ENCODE measurements around the gene PCDH9. TPM values are rescaled to one million over a fixed set of nuclear protein-coding genes. Genes with fewer than 3 reads are reported as not detected.

The PCDH9 gene
- total and polyA plus RNA-seq, 9 donors, result 0.18 to 6.5 (median 1.3) TPM

DNA sequence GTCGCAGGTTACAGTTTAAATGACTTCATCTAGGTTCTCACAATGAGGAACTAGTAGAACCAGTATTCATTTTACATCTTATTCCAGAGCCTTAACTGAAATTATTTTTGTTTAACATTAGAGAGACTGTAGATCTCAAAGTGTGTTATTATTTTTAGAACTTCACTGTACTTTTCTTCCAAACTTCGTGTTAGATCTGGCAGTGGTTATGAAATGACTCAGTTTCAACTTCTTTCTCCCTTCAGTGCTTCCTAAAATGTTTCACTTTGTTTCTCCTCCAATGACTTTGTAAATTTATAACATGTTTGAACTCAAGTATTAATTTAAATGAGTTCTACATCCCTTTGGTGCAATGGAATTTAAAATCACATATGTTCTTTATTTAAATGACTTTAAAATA is 139.3 kb downstream of the PCDH9 start:
- Histone ChIP-seq H3K9me3 (no peaks in the 10 kb centered on the region), H3K36me3 (no peaks in the 10 kb centered on the region), H3K27me3 (no peaks in the 10 kb centered on the region), H3K4me1 (ENCODE audit: insufficient read depth) (no peaks in the 10 kb centered on the region), H3K4me3 (no peak overlapping the region), H3K27ac (no peak overlapping the region)
- WGBS, 3 donors, result 50 to 51% (median 50%) methylated on average over 2 of the region's 2 CpGs
- no peak for DNase-seq
- intact Hi-C loops (cut with DNase I), result no loop called here
- no peak for TF ChIP-seq EP300 (IDR thresholded peaks at IDR 0.05)
- TF ChIP-seq POLR2A (IDR thresholded peaks at IDR 0.05), result no peak
- TF ChIP-seq, protein P1, sequence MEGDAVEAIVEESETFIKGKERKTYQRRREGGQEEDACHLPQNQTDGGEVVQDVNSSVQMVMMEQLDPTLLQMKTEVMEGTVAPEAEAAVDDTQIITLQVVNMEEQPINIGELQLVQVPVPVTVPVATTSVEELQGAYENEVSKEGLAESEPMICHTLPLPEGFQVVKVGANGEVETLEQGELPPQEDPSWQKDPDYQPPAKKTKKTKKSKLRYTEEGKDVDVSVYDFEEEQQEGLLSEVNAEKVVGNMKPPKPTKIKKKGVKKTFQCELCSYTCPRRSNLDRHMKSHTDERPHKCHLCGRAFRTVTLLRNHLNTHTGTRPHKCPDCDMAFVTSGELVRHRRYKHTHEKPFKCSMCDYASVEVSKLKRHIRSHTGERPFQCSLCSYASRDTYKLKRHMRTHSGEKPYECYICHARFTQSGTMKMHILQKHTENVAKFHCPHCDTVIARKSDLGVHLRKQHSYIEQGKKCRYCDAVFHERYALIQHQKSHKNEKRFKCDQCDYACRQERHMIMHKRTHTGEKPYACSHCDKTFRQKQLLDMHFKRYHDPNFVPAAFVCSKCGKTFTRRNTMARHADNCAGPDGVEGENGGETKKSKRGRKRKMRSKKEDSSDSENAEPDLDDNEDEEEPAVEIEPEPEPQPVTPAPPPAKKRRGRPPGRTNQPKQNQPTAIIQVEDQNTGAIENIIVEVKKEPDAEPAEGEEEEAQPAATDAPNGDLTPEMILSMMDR (IDR thresholded peaks at IDR 0.05), result no peak

DNA sequence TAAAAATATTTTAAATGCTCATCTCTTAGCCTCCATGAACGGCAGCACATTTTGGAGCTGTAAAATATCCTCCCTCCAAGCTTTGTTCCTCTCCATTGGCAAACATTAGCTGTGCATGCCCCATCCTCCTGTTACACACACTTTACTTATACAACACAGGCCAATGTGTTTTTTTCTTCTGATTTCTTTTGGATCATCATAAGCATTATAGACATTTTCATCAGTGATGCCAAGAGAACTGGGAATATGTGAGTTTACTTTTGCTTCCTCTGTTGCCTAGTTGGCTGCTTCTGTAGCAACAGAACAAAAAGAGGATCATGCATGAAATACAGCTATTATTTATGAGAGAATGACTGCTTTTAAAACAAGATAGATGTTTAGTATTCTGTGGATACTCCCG is 142.6 kb downstream of the PCDH9 start:
- Histone ChIP-seq H3K4me3 (no peak overlapping the region), H3K4me1 (ENCODE audit: insufficient read depth) (no peaks in the 10 kb centered on the region), H3K36me3 (no peaks in the 10 kb centered on the region), H3K27me3 (no peaks in the 10 kb centered on the region), H3K9me3 (no peaks in the 10 kb centered on the region), H3K27ac (no peak overlapping the region)
- intact Hi-C loops (cut with DNase I), result no loop called here
- TF ChIP-seq EP300 (IDR thresholded peaks at IDR 0.05), result no peak
- TF ChIP-seq, protein P1 (IDR thresholded peaks at IDR 0.05), result no peak
- TF ChIP-seq POLR2A (IDR thresholded peaks at IDR 0.05), result no peak
- WGBS, 3 donors, result 11 to 28% (median 16%) methylated on average over 2 of the region's 2 CpGs
- no peak for DNase-seq

DNA sequence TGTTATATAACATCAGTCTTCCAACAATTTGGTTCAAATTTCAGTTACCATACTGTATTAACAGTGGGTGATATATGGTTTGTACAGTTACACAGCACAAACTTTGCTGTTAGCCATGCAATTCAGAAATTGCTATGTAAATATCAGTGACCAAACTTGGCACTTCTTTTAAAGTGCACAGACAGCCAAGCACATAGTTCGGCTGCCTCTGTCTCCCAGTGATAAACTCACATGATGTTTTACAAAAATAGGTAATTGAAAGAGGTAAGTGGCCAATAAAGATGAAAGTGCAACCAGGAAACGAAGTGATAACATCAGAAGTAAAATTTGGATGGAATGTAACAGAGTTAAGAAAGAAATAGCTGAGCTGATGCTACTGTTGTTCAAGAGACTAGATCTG is 143.9 kb downstream of the PCDH9 start:
- intact Hi-C loops (cut with DNase I), result no loop called here
- no peak for DNase-seq
- H3K36me3 ChIP-seq, result no peaks in the 10 kb centered on the region

DNA sequence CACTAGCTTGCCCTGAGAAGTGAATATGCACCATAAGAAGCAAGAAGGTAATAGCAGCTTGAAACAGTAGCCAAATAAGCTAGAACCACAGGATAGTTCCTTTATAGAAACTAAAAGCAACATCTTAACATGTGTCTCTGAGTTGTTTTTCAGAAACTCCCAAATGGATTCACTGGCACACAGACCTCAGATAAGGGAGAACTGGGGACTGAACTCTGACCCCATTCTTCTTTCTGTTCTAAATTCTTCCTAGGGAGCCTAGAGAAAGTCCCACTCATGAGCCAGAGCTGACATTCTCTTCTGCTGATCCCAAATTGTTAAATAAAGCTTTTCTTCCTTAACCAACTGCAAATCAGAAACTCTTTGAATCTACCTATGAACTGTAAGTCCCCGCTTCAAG is 146.1 kb downstream of the PCDH9 start:
- H3K4me1 ChIP-seq (ENCODE audit: insufficient read depth), result no peaks in the 10 kb centered on the region
- no peaks in the 10 kb centered on the region for H3K36me3 ChIP-seq
- DNase-seq, result no peak
- WGBS, 3 donors, result 98 to 100% (median 100%) methylated on average over 1 of the region's 1 CpG
- no peaks in the 10 kb centered on the region for H3K9me3 ChIP-seq
- TF ChIP-seq, protein P1 (IDR thresholded peaks at IDR 0.05), result no peak
- intact Hi-C loops (cut with DNase I), result no loop called here
- H3K27ac ChIP-seq, result no peak overlapping the region
- no peak overlapping the region for H3K4me3 ChIP-seq
- no peaks in the 10 kb centered on the region for H3K27me3 ChIP-seq

More for the DNA sequence above, 143.9 kb downstream of the PCDH9 start:
- TF ChIP-seq POLR2A (IDR thresholded peaks at IDR 0.05) (no peak), EP300 (IDR thresholded peaks at IDR 0.05) (no peak)
- TF ChIP-seq, protein P1 (IDR thresholded peaks at IDR 0.05), result no peak
- no peak overlapping the region for H3K4me3 ChIP-seq
- 43 to 56% (median 46%) methylated on average over 2 of the region's 2 CpGs for WGBS, 3 donors
- H3K4me1 ChIP-seq (ENCODE audit: insufficient read depth), result no peaks in the 10 kb centered on the region
- H3K27ac ChIP-seq, result no peak overlapping the region
- no peaks in the 10 kb centered on the region for H3K9me3 ChIP-seq
- no peaks in the 10 kb centered on the region for H3K27me3 ChIP-seq

DNA sequence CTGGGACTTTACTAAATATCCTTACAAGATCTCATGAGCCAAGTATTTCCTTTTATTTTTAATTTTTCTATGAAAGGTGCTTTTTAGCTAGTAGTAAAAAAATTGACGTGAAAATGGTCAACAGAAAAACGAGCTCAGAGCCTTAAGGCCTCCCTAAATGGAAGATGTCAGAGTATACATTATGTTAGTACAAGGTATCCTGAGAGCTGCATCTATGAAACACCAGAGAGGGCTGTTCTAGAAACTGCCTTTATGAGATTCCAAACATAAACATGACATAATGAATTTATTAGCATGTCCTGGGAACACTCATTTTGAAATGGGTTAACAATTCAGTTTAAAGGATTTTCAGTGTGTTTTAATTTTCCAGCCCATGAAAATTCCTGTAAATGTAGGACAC is 146.6 kb downstream of the PCDH9 start:
- intact Hi-C loops (cut with DNase I), result no loop called here
- H3K36me3 ChIP-seq, result no peaks in the 10 kb centered on the region
- 84 to 88% (median 87%) methylated on average over 2 of the region's 2 CpGs for WGBS, 3 donors
- no peaks in the 10 kb centered on the region for H3K9me3 ChIP-seq
- no peak overlapping the region for H3K4me3 ChIP-seq
- H3K4me1 ChIP-seq (ENCODE audit: insufficient read depth), result no peaks in the 10 kb centered on the region
- TF ChIP-seq POLR2A (IDR thresholded peaks at IDR 0.05) (no peak), EP300 (IDR thresholded peaks at IDR 0.05) (no peak)
- TF ChIP-seq, protein P1 (IDR thresholded peaks at IDR 0.05), result no peak
- no peak overlapping the region for H3K27ac ChIP-seq
- no peaks in the 10 kb centered on the region for H3K27me3 ChIP-seq
- DNase-seq, result no peak
